ENCODE data around the gene CDC5L.

GRCh38 chr6:44399991-44400390 lies 12.5 kb downstream of the CDC5L start:
- TF ChIP-seq CTCF (optimal IDR thresholded peaks at IDR 0.05 in 1 of 3, IDR thresholded peaks at IDR 0.05 in 1 of 3, conservative IDR thresholded peaks at IDR 0.05 in 1 of 3; ENCODE audit: extremely low read depth in 1 of 3, insufficient read depth in 2 of 3, low read length in 3 of 3) (no peak), EZH2 (IDR thresholded peaks at IDR 0.05; ENCODE audit: low read length) (no peak)
